Pancreas (tissue), 10 donors: ENCODE measurements around the gene PER2. TPM values are rescaled to one million over a fixed set of nuclear protein-coding genes. Genes with fewer than 3 reads are reported as not detected.
A peak's percentile ranks its signal among the peaks of the same experiment; 100 is the strongest.

Source experiments
- ATAC-seq, 4 donors: fragments of 200-7000 bp; cut with Tn5 transposase; one replicate each; pipeline versions ENCODE4 v1.8.0 to v1.9.1; 2020; ENCODE audit warnings: mild to moderate bottlenecking in 4 of 4, moderate library complexity in 4 of 4
- DNase-seq, 6 donors: peaks; one replicate each; pipeline ENCODE4 v3.0.0-alpha.2; 2020
- FAIRE-seq: peaks from 2 replicates; lab custom pipeline; 2012; peaks lifted over from hg19 to GRCh38; lab: Jason Lieb, UNC
- H3K27ac ChIP-seq, 4 donors: fragments of 200-600 bp; sonication (generic); 1 replicate in 3 of 4; 2 replicates in 1 of 4; pipeline versions ENCODE4 v1.5.0 to v1.8.0; 2020
- H3K27me3 ChIP-seq, 4 donors: fragments of 200-600 bp; one replicate each; pipeline ENCODE4 v1.8.0; 2021
- H3K36me3 ChIP-seq, 3 donors: fragments of 200-600 bp; sonication (generic) in 1 of 3; one replicate each; pipeline versions ENCODE4 v1.5.0 to v1.8.0; 2020 to 2021
- H3K4me1 ChIP-seq, 3 donors: fragments of 200-600 bp; one replicate each; pipeline ENCODE4 v1.8.0; 2021
- H3K4me3 ChIP-seq, 4 donors: fragments of 200-600 bp; sonication (generic) in 2 of 4; one replicate each; pipeline versions ENCODE4 v1.5.0 to v1.8.0; 2020 to 2021
- H3K9me3 ChIP-seq, 4 donors: fragments of 200-600 bp; one replicate each; pipeline ENCODE4 v1.8.0; 2021
- CTCF ChIP-seq, 4 donors: fragments of 200-600 bp; sonication (generic) in 3 of 4; IDR thresholded peaks; one replicate each; pipeline versions ENCODE4 v1.5.0 to v1.8.0; 2021; ENCODE audit warnings: antibody characterized with exemption in 4 of 4
- WGBS, 2 donors: extraction: QIAGEN DNeasy Blood & Tissue Kit; methylation state at CpG; one replicate each; pipeline ENCODE4 v1.1.7; 2013; 5-methylcytosine and 5-hydroxymethylcytosine counted together
- intact Hi-C, 3 donors: fragments of 100-400 bp; cut with DNase I; formaldehyde crosslinking; loops; one replicate each; pipeline versions ENCODE4 v1.11.1 to v1.14.2; 2022
- polyA plus RNA-seq, 2 donors: library from polyadenylated mRNA; stranded (reverse); fragments of 200-250 nt; gene quantifications; one replicate each; pipeline ENCODE4 v1.2.3, GENCODE V29; 2013
- total RNA-seq, 6 donors: library from RNA; stranded (reverse); fragmentation: NEBNext Ultra II Directional in 4 of 6; extraction: Animal tissue kit (Norgen Biotek cat#: 25700) in 4 of 6; gene quantifications; one replicate each; pipeline versions ENCODE4 v1.2.1 to v1.2.4, GENCODE V29; 2021 to 2023
- donor health status: healthy with polysubstance abuse.
- donor health status: DM: no; HTN: no; CAD: no; lungs with moderate emphysema.
- donor health status: DM: no; HTN: no; CAD: no.
- donor health status: control.
- donor health status: control.
- donor health status: Bipolar disorder and iron deficiency.
- donor health status: DM: yes; HTN: yes; CAD: no.
- donor health status: DM: no; HTN: no; CAD: no.
- donor health status: DM: no; HTN: no; CAD: no.
- donor health status: DM: yes; HTN: yes; CAD: no.

PER2 gene
- total and polyA plus RNA-seq, 8 donors, result 6.9 to 12.2 (median 9.3) TPM

- no peak for ATAC-seq
- intact Hi-C loops, result no loop called here
- no peaks in the 10 kb centered on the region for H3K9me3 ChIP-seq
- peak overlapping the region; percentile 38 to 79 (median 58) for H3K27ac ChIP-seq
- H3K4me1 ChIP-seq, result peaks cover 15 to 33% (median 17%) of the 10 kb centered on the region in 3 donors
- WGBS, 2 donors, result 57 to 82% methylated on average over 2 of the region's 2 CpGs
- DNase-seq, result no peak
- H3K36me3 ChIP-seq, result peaks cover 0 to 10% (median 0%) of the 10 kb centered on the region in 3 donors
- FAIRE-seq, result no peak
- no peak for TF ChIP-seq CTCF (IDR thresholded peaks at IDR 0.05)
- H3K27me3 ChIP-seq, result no peaks in the 10 kb centered on the region
- H3K4me3 ChIP-seq, result no peak overlapping the region
These were observed 46.4 kb downstream of the PER2 start for GRCh38 chr2:238241970-238242369.

- Histone ChIP-seq H3K4me1 (peaks cover 15 to 33% (median 17%) of the 10 kb centered on the region in 3 donors), H3K36me3 (peaks cover 0 to 8% (median 0%) of the 10 kb centered on the region in 3 donors)
These were observed 47.4 kb downstream of the PER2 start for GRCh38 chr2:238240757-238241711.

GRCh38 chr2:238239863-238240756 is 48.3 kb downstream of the PER2 start, which contains the start of gene HES6:
TSS of gene HES6 (minus strand) at chr2:238240038. CDS start at chr2:238239905, 133 bp downstream.
- DNase-seq, result peak; percentile 85 to 96 (median 91)
- intact Hi-C loops, result no loop called here
- TF ChIP-seq CTCF (IDR thresholded peaks at IDR 0.05), result no peak
- H3K27me3 ChIP-seq, result no peaks in the 10 kb centered on the region
- no peaks in the 10 kb centered on the region for H3K9me3 ChIP-seq
- H3K27ac ChIP-seq, result peak within 1 kb of the TSS; percentile 38 to 79 (median 68)
- FAIRE-seq, result no peak
- peaks cover 0 to 2% (median 0%) of the 10 kb centered on the region in 3 donors for H3K36me3 ChIP-seq
- H3K4me3 ChIP-seq, result peak within 1 kb of the TSS; percentile 48 to 77 (median 65)
- peak; percentile 81 to 89 (median 86) for ATAC-seq
- peaks cover 15 to 33% (median 17%) of the 10 kb centered on the region in 3 donors for H3K4me1 ChIP-seq
- WGBS, 2 donors, result 0 to 1% methylated on average over 68 to 105 of the region's 105 CpGs

More at GRCh38 chr2:238240757-238241711, 47.4 kb downstream of the PER2 start:
- Histone ChIP-seq H3K9me3 (no peaks in the 10 kb centered on the region), H3K4me3 (peak overlapping the region in 3 of 4 donors; percentile 64 to 77 (median 66)), H3K27ac (peak overlapping the region; percentile 38 to 79 (median 68)), H3K27me3 (no peaks in the 10 kb centered on the region)
- 16 to 30% methylated on average over 42 to 70 of the region's 71 CpGs for WGBS, 2 donors
- DNase-seq (peak; percentile 85 to 95 (median 92)), FAIRE-seq (no peak), ATAC-seq (peak; percentile 69 to 79 (median 74))
- no peak for TF ChIP-seq CTCF (IDR thresholded peaks at IDR 0.05)
- intact Hi-C loops, result no loop called here

- no peaks in the 10 kb centered on the region for H3K36me3 ChIP-seq
- H3K27ac ChIP-seq, result peak overlapping the region in 2 of 4 donors; percentile 28 to 33
- no peak for DNase-seq
- intact Hi-C loops, result no loop called here
- no peak for TF ChIP-seq CTCF (IDR thresholded peaks at IDR 0.05)
- ATAC-seq, result peak in 1 of 4 donors; percentile 12
- H3K27me3 ChIP-seq, result no peaks in the 10 kb centered on the region
- H3K4me1 ChIP-seq, result peaks cover 15 to 33% (median 17%) of the 10 kb centered on the region in 3 donors
- FAIRE-seq, result no peak
- peak overlapping the region; percentile 48 to 77 (median 65) for H3K4me3 ChIP-seq
- no peaks in the 10 kb centered on the region for H3K9me3 ChIP-seq
- WGBS, 2 donors, result 1% methylated on average over 18 to 43 of the region's 43 CpGs
These were observed 48.9 kb downstream of the PER2 start for GRCh38 chr2:238239543-238239862.
